Testis (tissue), 2 donors: ENCODE measurements around the gene UGT1A8.

ENCODE experiments used
- CTCF ChIP-seq, 3 experiments: fragments of 450-650 bp in 2 of 3; fragments of 200-600 bp in 1 of 3; sonication (generic) in 1 of 3; IDR thresholded peaks; one replicate each; pipeline ENCODE4 v1.5.1; 2016 to 2019; ENCODE audit warnings: antibody characterized with exemption in 3 of 3, mild to moderate bottlenecking in 2 of 3, moderate library complexity in 1 of 3
- POLR2A ChIP-seq: fragments of 450-650 bp; IDR thresholded peaks from one replicate; pipeline ENCODE4 v1.6.1; 2017; ENCODE audit warnings: antibody characterized with exemption, mild to moderate bottlenecking, moderate library complexity

- TF ChIP-seq CTCF (IDR thresholded peaks at IDR 0.05) (no peak), POLR2A (no peak)
Observed at GRCh38 chr2:233620204-233620603, 2.8 kb downstream of the UGT1A8 start.
